ENCODE measurements around the gene TMEM72.

The TMEM72 gene

DNA sequence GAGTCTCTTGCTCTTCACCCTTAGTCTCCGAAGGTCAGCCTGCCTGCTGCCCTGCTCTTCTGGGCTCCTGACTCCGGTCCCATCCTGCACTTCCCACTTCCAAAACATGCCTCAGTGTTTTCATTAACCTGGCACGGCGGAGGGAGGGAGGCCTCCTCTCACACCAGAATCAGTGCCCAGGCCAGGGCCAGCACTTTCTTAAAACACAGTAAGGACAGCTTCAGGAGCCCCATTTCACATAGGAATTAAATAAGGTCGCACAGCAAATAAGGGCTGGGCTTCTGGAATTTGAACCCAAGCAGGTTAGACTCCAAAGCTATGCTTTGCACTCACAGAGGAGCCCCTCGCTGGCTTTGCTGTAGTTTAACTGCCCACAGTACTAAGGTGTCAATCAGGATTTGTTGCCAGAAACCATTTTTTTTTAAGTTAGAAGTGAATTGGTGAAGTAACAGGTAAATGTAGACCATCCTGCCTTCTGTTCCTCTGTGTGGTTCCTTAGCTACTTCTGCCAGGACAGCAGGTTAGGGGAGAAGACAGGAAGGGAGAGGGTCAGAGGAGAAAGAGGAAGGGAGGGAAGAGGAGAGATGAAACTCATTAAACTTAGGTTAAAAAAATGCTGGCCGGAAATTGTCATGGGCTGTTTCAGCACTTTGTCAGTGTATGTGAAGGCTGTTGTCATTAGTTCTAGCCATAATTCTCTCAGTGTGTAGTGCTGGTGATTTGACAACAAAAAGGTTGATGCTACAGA, 49.5 kb downstream of the TMEM72 start:
- in situ Hi-C loops (cut with HindIII; ENCODE audit: low sequenced_read_pairs): no loop called here
- H3K4me3 ChIP-seq (ENCODE audit: low read depth, low read length): peak overlapping the region; percentile 49
- DNase-seq (ENCODE audit: low read depth, low spot score): no peak
- TF ChIP-seq, protein P1, sequence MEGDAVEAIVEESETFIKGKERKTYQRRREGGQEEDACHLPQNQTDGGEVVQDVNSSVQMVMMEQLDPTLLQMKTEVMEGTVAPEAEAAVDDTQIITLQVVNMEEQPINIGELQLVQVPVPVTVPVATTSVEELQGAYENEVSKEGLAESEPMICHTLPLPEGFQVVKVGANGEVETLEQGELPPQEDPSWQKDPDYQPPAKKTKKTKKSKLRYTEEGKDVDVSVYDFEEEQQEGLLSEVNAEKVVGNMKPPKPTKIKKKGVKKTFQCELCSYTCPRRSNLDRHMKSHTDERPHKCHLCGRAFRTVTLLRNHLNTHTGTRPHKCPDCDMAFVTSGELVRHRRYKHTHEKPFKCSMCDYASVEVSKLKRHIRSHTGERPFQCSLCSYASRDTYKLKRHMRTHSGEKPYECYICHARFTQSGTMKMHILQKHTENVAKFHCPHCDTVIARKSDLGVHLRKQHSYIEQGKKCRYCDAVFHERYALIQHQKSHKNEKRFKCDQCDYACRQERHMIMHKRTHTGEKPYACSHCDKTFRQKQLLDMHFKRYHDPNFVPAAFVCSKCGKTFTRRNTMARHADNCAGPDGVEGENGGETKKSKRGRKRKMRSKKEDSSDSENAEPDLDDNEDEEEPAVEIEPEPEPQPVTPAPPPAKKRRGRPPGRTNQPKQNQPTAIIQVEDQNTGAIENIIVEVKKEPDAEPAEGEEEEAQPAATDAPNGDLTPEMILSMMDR (IDR thresholded peaks at IDR 0.05; ENCODE audit: low read depth, low read length): no peak

DNA sequence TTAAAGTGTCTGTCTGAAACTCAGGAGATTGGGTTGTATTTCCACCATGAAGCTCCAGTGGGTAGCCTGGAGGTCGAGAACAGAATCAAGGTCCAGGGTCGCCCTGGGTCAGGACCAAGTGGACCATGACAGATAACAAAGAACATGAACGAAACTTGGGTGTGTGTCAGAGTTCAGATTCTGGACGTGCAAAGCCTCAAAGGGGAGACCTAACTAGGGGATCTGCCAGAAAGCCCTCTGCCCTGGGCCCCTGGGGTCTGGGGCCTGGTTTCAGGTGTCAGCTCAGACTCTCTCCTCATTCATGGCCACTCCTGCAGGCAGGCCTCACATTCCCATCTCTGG, 50.1 kb downstream of the TMEM72 start:
- in situ Hi-C loops (cut with HindIII; ENCODE audit: low sequenced_read_pairs): no loop called here
- DNase-seq (ENCODE audit: low read depth, low spot score): no peak
- H3K4me3 ChIP-seq (ENCODE audit: low read depth, low read length): no peak overlapping the region
- TF ChIP-seq, protein P1 (IDR thresholded peaks at IDR 0.05; ENCODE audit: low read depth, low read length): no peak

DNA sequence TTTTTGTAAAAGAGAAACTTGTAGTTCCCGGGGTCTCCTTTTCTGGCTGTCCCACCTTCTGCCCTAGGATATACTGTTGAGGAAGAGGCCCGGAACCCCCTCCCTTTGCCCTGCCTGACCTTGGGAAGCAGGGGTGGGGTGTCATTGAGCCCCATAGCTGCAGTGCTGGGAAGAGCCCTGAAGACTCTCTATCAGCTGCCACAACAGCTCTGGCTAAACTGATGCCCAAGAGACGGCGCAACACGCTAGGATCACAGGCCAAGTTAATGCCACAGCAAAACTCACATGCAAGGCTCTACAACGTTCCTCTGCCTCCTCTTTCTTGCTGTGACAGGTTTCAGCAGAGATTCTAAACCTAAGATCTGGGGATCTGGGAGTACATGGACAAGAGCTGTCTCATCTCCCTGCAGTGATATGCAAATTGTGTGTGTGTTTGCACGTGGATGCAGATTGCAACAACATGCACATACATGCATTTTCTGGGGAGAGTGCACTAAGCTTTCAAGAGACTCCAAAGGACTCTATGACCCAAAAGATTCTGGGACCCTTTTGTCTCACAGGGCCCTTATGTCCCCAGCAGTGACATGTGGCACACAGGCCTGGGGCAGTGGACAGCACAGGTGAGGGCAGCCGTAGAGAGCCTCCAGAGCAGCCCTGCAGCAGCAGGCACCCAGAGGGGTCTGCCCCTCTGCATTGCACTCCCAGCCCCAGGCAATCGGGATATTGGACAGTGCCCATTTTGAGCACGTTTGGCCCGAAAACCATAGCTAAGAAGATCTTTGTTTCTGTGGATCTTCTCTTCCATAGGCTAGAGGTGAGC, 51.0 kb downstream of the TMEM72 start:
- TF ChIP-seq, protein P1 (IDR thresholded peaks at IDR 0.05; ENCODE audit: low read depth, low read length): no peak
- in situ Hi-C loops (cut with HindIII; ENCODE audit: low sequenced_read_pairs): no loop called here
- DNase-seq (ENCODE audit: low read depth, low spot score): no peak
- no peak overlapping the region for H3K4me3 ChIP-seq (ENCODE audit: low read depth, low read length)

DNA sequence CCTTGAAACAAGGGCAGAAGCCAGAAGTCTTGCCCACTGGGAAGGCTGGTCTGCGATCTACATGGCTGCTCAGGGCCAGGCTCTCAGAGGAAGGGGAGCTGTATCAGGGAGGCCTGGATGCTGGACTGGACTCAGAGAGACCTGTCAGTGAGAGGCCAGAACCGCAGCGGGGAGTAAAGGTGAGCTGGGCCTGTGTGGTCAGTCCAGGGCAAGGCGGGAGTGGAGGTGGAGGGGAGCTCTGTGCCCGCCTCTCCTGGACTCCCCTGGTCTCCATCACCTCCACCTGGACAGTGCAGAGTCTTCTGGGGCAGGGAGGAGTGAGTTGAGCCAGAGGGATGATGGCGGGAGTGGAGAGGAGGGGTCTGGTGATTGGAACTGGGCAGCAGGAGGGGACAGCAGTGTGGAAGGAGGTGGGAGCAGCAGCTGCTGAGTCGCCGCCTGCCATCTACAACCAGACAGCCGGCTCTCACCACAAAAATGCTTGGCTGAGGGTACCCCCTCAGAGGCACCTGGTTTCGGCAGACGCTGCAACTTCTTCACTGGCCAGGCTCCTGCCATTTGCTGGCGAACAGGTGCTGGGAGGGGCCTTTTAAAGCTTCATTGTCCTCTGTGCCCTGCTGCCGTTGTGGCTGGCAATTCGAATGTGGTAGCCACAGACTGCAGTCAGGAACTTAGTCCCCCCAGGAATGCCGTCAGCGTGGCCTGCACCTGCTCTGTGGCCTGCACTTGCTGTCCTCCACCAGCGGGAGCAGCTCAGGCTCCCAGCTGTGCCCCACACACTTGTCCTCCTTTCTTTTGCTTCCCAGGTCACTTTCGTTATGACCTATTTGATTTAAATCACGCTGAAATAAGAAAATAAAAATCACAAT, 52.0 kb downstream of the TMEM72 start:
- in situ Hi-C loops (cut with HindIII; ENCODE audit: low sequenced_read_pairs): no loop called here
- no peak for DNase-seq (ENCODE audit: low read depth, low spot score)
- no peak overlapping the region for H3K4me3 ChIP-seq (ENCODE audit: low read depth, low read length)
- TF ChIP-seq, protein P1 (IDR thresholded peaks at IDR 0.05; ENCODE audit: low read depth, low read length): peak; percentile 32

- DNase-seq (ENCODE audit: low read depth, low spot score): no peak
- TF ChIP-seq, protein P1 (IDR thresholded peaks at IDR 0.05; ENCODE audit: low read depth, low read length): no peak
- in situ Hi-C loops (cut with HindIII; ENCODE audit: low sequenced_read_pairs): no loop called here
- H3K4me3 ChIP-seq (ENCODE audit: low read depth, low read length): no peak overlapping the region
Measured at GRCh38 chr10:44963772-44964633, 52.9 kb downstream of the TMEM72 start.
